GM21423 (cell line): ENCODE results near the gene DMTF1.
"Not testable (repeated sequence)": the region's sequence is repeated elsewhere in the genome, so short reads cannot be mapped to it uniquely, and the experiment has no call there.

Experiments
- ATAC-seq: cut with Tn5 transposase; IDR thresholded peaks from one replicate; pipeline ENCODE4 v1.9.1; 2021; ENCODE audit warnings: mild to moderate bottlenecking, moderate library complexity; ENCODE audit not compliant: unreplicated experiment

The DMTF1 gene

GRCh38 chr7:87192784-87193487, 40.7 kb downstream of the DMTF1 start:
- ATAC-seq, result no peak

GRCh38 chr7:87193912-87194311, 41.7 kb downstream of the DMTF1 start:
- ATAC-seq, result no peak

DNA sequence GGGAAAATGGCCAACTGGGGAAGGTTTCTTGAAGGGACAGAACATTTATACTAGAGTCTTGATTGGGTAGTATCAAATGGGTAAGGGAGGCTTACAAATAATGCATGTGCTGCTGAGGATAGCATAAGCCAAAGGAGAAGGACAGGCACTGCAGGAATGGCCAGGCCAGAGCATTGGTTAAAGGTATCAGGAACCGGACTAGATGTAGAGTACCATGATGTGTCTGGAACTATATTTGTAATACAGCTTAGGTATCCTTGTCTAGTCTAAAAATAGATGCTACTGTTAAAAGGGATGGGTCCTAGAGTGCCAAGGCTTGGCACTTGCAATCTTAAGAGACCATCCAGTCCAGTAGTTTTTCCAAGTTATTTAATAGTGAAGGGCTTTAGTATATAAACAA, 47.0 kb downstream of the DMTF1 start:
- no peak for ATAC-seq

DNA sequence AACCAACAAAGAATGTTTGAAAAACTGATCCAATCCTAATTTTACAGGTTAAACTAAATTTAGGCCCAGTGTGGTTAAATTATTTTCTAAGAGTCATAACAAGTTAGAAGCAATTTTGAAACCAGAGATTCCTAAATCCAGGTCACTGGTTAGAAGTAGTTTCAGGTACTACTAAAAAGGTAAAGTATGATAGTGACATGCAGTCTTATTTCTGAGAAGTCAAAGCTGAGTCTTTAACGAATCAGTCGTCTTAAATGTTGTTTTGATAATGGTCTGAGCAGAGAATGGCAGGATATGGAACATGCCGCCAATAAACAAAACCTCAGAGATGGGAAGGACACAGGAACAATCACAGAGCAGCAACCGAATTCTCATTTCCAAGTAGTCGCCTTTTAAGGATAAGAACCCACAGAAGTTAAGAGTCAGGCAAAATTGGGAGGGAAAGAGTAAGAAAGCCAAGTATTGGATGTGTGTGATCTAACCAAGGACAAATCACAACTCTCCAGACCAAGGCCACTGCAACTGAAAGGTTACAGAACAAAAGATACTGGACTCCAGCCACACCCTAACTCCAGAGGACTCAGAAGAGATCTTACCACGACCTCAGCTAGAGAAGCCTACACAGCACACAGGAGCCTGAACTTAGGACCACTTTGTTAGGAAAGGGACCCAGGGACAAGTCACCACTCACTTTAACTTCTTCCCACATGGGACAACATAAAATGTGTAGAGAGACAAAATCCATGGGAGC, 47.6 kb downstream of the DMTF1 start:
- no peak for ATAC-seq

DNA sequence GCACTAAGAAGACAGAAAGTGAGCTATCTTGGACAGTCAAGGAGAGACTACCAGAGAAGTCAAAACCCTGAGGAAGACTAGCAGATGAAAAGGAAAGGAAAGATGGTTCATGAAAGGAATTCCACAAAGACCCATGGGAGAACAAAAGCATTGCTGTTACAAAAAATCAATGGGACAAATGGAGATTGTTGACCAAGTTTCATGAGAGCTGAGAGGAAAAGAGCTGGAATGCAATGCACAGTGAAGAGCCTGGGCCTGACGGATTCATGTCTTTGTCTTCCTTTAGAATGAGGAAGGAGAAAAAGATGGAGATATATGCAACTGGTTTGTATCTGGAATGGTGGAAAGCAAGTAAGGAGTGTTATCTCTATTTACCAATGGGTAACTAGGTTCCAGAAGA, 50.0 kb downstream of the DMTF1 start:
- no peak for ATAC-seq

- ATAC-seq, result peak; percentile 36
Measured at GRCh38 chr7:87202705-87203104, 50.5 kb downstream of the DMTF1 start.

GRCh38 chr7:87203929-87204328, 51.7 kb downstream of the DMTF1 start:
- not testable (repeated sequence) for ATAC-seq

- no peak for ATAC-seq
Measured at GRCh38 chr7:87204933-87205332, 52.7 kb downstream of the DMTF1 start.

DNA sequence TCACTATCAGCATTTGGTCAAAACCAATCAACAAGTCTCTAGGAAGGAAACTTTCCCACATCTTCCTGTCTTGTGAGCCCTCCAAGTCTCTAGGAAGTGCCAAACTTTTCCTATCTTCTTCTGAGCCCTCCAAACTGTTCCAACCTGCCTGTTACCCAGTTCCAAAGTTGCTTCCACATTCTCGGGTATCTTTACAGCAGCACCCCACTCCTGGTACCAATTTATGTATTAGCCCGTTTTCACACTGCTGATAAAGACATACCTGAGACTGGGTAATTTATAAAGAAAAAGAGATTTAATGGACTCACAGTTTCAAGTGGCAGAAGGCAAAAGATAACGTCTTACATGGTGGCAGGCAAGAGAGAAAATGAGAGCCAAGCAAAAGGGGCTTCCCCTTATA, 53.4 kb downstream of the DMTF1 start:
- ATAC-seq, result not testable (repeated sequence)

DNA sequence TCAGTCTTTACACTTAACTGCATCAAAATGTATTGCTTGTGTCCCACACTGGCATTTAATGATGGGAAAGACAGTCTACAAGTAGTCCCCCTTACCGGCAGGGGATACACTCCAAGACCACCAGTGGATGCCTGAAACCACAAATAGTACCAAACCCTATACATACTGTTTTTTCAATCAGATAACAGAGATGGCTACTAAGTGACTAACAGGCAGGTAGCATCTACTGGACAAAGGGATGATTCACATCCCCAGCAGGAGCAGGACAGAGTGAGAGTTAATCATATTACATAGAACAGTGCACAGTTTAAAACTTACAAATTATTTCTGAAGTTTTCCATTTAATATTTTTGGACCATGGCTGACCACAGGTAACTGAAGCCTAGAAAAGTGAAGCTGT, 54.1 kb downstream of the DMTF1 start:
- no peak for ATAC-seq

DNA sequence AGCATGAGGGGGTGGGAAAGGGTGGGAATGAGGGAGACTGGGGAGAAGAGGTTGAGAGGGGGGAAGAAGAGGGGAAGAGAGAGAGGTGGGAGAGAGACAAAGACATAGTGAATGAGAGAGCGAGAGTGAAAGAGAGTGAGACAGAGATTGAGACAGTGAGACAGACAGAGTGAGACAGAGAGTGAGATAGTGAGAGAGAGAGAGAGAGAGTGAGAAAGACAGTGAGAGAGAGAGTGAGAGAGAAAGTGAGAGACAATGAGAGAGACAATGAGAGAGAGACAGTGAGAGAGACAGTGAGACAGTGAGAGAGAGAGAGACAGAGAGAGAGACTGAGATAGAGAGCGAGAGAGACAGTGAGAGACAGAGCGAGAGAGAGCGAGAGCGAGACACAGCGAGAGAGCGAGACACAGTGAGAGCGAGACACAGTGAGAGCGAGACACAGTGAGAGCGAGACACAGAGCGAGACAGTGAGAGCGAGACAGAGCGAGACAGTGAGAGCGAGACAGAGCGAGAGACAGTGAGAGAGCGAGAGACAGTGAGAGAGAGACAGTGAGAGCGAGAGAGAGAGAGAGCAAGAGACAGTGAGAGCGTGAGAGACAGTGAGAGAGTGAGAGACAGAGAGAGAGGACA, 57.2 kb downstream of the DMTF1 start:
- ATAC-seq, result no peak

- ATAC-seq, result no peak
Measured at GRCh38 chr7:87210506-87210905, 58.3 kb downstream of the DMTF1 start.

GRCh38 chr7:87212498-87212897, 60.2 kb downstream of the DMTF1 start:
- no peak for ATAC-seq

GRCh38 chr7:87213252-87213651, 61.0 kb downstream of the DMTF1 start:
- no peak for ATAC-seq

GRCh38 chr7:87213811-87214210, 61.6 kb downstream of the DMTF1 start:
- no peak for ATAC-seq

DNA sequence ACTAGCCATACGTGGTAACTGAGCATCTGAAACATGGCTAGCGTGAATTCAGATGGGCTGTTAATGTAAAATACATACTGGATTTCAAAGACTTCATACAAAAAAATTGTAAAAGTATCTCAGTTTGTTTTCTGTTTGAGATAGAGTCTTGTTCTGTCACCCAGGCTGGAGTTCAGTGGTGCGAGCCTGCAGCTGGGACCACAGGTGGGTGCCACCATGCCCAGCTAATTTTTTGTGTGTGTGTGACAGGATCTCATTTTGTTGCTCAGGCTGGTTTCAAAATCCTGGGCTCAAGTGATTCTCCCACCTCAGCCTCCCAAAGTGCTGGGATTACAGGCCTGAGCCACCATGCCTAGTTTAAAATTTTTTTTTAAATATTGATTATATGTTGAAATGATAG, 62.8 kb downstream of the DMTF1 start:
- no peak for ATAC-seq

- peak; percentile 54 for ATAC-seq
Measured at GRCh38 chr7:87216701-87217508, 64.7 kb downstream of the DMTF1 start.

DNA sequence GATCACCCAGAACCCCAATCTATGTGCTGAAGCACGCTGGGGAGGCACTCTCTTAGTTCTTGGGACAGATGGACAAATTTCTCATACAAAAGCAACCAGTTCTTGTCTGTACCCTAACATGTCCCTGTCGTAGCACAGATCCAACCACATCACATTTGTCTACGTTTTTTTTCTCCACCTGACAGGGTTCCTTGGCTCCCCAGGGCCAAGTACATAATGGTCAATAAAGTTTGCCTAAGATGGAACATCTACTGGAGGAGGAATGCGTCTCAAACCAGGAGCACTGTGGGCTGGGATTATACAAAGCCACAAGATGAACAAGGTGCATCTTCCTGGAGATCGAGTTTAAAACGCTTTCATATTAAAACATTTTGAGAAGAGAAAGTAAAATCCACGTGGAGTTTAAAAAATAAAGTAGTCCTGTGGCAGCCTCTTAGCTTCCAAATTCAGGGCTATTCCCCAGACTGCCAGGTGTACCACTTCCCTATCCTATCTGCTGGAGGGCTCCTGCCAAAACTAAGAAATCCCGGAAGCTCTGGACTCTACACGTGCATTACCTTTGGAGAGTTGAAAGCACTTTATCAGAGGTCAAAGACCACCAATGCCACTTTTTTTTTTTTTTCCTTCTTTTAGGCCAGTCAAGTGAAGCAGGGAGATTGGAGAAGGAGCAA, 65.9 kb downstream of the DMTF1 start:
- no peak for ATAC-seq

DNA sequence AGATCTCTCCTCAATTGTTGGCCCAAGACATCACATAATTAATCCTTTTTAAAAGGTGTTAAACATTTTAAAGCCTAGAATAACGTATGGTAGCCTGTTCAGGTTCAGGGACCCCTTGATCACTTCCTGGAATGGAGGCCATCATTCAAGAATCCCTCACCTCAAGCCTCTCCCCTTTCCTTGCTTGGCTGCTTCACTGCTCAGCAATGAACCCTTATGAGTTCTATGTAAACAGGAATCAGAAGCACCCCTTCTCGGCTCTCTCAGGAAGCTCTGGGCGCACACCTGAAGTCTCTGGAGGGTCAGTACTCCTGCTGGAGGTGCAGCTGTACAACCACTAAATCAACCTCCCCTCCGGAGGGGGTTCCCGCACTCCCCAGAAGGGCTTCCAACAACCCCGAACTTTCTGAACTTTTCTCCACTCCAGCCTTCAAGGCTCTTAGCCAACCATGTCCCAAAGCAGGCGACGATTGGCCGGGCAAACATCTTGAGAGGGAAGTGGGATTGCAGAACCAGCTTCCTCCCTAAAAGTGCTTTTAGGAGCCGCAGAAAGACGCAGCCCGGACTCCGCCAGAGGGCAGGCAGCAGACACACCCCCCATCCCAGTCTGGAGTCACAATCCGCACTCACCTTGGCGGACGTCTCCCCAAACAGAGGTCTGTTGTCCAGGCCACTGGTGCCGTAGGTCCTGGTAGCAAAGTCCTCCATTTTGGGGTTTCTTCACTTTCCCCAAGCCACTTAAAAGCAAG, 66.7 kb downstream of the DMTF1 start:
- ATAC-seq, result no peak

- ATAC-seq, result peak; percentile 44
Measured at GRCh38 chr7:87219545-87220025, 67.3 kb downstream of the DMTF1 start, which contains the start of gene TMEM243. TSS of gene TMEM243 (minus strand) at chr7:87219732. CDS start at chr7:87219503, 229 bp downstream.
